EH (cell line): ENCODE measurements around the gene LRRC71.

Experiments used
- DNase-seq: peaks from one replicate; pipeline ENCODE4 v3.0.0-alpha.2; 2015; ENCODE audit warnings: low read depth

LRRC71 gene

DNA sequence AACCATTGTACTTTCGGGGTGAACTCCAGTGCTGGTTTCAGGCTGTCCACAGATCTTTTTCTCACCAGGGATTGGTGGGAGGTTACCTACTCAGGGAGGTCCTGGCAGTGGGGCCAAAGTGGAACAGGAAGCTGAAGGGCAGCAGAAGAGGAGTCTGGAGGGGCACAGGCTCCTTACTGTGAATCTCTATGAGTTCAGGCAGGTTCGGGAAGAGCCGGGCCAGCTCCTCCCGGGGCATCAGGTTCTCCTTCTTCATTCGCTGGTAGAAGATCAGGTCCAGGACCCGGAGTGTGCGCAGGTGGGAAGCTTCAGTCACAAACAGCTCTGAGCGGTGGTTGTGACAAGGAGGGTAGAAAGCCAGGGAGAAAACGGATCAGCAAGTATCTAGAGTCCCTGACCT is 26.7 kb downstream of the LRRC71 start:
- DNase-seq = no peak

DNA sequence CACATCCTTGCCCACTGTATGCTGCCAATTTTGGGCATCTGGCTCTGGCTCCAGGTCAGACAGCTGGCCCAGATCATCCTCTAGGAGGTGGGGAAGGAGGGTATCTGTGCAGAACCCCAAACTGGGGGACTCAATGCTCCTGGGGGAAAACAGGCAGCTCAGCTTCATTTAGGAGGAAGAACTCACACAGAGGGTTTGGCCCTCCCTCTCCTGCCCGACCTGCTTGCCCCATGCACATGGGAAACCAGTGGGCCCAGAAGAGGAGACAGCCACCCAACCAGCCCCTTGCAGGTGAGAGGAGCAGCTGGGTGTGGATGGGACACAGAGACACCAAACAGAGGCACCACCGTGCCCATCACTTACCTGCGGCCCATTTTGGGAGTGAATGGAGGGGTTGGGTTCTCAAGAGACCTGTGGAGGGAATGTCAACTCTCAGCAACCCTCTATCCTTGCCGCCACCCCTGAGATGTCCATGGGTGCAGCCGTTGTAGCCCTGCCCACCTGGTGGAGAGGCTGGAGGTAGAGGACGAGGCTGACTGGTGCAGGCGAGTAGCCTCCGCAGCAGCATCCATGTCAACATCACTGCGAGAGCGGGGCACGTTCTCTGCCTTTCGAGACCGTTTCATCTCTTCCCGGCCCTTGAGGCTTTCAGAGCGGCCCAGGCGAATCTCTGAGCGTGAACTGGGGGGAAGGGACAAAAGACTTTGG is 27.5 kb downstream of the LRRC71 start:
- no peak for DNase-seq

DNA sequence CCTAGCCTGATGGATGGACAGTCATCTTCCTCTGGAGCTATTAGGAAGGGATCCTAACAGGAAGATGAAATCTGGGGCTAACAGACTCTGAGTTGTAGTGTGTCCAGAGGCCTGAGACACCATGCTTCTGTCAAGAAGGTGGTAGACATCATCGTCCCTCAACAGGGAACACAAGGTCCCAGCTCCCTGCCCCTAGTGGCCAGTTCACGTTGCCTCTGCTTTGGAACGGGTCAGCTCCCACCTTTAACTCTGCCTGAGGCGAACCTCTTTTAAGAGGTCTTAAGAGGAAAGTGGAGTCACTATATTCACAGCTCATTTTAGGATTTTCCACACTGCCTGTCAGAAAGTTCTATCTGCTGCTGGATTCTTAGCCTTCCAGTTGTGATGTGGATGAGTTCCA is 28.3 kb downstream of the LRRC71 start:
- no peak for DNase-seq

DNA sequence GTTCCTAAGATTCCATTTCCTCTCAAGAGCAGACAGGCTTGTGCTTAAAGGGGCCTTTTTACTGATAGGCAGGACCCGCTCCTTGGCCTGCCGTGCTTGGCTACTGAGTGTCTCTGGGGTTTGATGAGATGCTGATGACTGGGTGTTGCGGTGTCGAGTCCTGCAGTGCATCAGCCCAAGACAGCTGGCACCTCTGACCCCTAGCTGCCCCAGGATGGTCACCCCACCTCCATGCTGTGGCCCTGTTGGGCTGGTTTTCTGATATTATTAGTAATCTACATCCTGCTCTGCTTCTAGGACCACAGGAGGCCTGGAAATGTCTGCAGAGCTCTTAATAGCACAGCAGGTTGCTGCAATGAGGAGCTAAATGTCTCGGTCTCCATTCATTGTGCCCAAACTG is 28.7 kb downstream of the LRRC71 start:
- DNase-seq = no peak

DNA sequence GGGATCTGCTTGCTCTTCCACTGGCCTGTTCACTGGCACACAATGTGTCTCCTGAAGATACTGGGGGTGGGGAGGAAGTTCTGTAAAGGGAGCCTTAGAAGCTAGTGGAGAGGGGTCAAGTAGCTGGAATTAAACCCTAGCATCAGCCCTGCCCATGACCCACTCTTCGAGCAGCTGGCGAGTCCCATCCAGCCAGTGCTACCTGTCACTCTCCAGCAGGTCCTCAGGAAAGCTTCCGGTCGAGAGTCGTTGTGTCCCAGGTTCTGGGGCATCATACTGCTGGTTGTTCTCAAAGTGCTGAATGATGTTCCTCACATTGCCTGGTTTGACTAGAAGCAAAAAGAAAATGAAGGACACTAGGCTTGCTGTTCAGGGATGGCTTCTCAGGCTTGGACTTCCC is 30.9 kb downstream of the LRRC71 start:
- DNase-seq = no peak

DNA sequence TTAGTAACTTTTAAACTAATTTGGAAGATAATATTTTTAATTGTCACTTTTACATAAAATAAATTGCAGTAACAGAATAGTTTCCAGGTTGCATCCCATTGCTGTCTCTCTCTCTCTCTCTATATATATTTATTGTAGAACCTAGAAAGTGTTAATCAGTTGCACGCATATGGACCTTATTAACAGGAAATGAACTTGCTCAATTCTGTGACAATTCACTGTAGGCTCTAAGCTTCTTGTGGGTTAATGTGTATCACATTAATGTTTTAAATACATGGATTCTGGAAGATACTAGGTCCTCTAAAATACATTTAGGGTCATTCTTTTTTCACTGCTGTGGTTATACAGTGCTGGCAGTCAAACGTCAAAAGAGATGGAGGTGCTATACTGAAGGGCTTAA is 33.1 kb downstream of the LRRC71 start:
- no peak for DNase-seq

DNA sequence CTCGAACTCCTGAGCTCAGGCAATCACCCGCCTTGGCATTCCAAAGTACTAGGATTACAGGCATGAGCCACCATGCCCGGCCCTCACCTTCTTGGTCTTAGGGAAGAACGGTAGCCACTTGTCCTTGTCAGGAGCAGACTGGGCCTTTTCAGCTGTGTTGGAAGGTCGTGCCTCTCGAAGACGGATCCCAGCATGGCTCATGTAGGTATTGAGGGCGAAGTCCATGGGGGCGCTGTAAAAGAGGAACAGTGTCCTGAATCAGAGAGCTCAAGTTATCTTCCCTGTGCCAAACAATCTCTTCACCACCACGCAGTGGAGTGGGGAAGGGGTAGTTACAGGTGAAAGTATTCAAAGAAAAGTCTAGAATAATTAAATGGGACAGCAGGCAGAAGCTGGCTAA is 35.9 kb downstream of the LRRC71 start:
- DNase-seq = no peak

DNA sequence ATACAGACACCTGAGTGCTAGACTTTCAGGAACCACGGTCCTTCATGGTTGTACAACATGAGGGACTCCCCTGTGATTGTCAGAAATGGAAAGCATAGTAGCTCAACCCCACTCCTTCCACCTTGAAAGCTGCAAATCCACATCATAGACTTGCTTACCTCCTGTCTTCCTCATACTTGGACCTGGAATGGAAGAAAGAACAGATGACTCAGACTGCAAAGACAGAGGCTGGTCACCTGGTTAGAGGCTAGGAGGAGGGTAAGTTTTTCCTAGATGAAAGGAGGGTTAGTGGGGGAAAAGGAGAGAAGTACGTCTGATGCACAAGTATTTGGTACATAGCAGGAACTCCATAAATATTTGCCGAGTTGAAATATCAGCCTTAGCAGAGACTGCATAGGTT is 37.2 kb downstream of the LRRC71 start:
- no peak for DNase-seq

DNA sequence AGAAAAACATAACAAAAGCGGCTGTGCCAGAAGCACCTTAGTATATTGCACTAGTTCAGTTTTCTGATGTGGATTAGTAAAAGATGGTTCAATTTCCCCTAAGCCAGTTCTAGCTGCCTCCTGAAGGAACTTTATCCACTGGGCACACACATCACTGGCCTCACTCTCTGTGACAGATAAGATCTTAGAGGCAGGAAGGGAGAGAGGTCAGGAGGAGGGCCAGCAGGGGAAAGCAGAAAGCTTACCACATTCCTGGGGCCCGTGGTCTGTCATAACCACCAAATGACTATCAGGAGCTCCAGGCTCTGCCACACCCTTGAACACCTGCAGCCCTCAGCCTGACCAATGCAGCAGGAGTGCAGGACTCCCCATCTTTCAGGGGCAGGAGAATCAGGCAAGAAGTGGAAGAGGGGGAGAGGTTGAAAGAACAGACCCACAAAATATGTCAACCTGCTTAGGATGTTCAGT is 37.8 kb downstream of the LRRC71 start:
- peak; percentile 49 for DNase-seq

DNA sequence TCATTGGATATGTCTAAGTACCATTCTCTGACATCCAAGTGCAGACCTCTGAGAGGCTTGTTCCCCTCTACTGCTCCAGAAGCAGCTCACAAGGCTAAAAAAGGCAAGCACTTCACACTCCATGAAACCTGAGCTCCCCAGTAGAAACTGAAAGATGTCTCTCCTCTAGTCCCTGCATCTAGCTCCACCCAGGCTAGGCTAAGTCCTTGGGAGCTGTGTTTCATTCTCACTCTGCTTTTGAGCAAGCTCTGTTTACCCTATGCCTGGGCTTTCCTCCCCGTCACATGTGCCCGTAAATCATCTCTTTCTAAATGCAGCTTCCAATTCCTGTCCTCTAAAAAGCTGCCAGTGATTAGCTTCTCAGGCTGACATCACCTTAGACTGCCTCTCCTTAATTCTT is 39.0 kb downstream of the LRRC71 start:
- peak; percentile 71 for DNase-seq

DNA sequence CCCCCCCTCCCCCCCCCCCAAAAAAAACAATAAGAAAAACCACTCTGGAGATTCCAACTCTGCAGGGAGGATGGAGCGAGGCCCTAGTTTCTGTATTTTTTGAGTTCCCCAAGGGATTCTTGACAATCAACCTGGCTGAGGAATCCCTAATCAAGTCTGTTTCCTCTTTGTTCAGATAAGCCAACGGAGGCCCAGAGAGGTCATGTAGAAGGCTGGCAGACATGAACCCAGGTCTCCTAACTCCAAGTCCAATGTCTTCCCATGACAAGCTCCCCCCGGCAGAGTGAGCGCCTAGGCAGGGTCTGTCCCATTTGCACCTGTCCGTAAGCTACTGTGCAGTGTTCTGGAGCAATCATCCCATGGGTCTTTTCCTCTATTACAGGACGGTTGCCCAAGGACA is 39.5 kb downstream of the LRRC71 start:
- DNase-seq = no peak

DNA sequence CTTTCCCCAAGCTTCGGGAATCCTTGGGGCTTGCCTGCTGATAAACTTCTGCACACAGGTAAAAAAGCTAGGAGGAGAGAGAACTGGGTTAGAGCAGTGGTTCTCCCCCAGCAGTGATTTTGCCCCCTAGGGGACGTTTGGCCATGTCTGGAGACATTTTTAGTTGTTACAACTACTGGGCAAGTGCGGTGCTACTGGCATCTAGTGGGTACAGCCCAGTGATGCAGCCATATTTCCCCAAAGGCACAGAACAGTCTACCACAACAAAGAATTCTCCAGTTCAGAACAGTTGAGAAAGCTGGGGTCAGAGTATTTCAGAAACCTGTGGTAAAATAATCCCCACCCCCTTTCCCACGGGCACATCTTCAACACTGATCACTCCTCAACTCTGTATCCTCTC is 41.3 kb downstream of the LRRC71 start:
- DNase-seq = peak; percentile 14

DNA sequence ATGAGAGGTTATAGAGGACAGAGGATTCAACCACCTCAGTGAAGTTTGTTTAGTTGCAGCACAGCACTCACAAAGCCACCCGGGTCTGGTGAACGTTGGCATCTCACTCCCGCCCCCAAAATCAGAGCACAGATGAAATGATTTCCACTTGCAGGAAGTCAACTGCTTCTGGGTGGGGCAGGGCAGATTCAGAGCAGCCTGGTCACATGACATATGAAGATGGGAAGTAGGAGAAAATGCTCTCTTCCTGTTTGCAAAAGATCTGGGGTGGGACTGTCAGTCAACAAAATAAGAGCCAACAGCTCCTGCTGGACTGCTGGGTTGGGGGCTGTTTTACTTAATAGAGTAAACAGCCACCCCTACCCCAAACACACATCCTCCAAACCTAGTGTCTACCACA is 43.2 kb downstream of the LRRC71 start:
- peak; percentile 24 for DNase-seq

DNA sequence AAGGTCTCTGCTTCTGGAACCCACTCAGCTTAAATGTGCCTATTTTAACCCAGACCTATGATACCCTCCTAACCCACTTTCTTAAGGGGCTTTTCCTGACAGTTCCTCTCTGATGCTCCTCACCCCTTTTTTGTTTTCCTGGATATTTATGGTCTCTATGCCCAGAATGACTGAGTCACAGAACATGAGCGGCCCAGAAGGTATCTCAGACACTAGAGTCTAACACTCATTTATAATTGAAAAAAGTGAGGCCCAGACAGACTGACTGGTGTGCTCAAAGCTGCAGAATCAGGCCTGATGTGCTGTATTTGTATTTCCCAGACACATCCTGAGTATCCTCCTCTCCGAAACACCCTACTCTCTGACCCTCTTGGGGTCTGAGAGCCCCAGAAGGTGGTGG is 44.0 kb downstream of the LRRC71 start:
- DNase-seq = peak; percentile 44

DNA sequence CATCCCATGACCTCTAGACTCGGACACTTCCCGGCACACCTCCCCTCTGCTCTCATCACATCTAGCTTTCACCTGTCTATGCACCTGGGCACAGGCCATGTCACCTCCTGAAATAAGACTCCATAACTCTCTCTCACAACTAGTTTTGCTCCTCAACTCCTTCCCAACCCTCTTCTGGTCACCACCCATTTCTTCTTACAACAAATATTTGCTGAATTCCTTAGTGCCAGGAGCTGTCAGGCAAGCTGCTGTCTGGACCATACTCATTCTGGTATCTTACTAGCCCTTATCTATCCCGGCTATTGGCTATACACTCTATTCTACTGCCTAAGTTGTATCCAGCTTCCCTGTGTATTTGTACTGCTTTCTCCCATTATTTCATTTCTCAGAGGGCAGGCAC is 49.1 kb downstream of the LRRC71 start:
- no peak for DNase-seq

DNA sequence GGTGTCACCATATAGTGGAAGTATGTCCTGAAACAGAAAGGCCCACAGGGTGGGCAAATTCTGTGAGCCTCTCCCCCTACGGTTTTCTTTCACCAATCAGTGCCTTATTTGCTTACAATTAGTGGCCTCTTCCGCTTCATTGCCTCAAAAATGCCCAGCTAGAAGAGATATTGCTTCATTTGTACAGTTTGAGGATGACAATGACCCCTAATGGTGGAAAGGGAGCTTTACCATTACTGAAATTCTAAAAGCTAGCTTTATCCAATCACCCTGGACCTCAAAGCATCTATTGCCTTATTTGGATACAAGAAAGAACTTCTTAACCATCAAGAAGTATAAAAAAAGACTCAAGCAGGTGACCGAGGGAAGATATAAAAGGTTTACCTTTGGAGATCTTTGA is 49.6 kb downstream of the LRRC71 start:
- DNase-seq = peak; percentile 22

DNA sequence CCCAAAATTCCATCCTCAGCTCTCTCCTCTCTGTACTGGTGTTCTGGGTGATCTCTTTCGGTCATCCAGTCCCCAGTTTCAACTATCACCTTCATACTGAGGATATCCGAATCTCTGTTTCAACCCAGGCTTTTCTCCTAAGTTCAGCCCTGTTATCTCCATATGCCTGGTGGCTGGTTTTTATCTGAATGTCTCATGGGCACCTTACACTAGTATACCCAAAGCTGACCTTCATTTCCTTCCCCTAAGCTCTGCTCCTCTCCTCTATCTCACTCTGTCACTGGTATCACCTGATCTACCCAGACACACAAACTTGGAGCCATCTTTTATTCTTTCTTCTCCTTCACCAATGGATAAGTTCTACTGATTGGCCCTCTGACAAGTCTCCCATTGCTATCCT is 53.0 kb downstream of the LRRC71 start:
- DNase-seq = no peak

DNA sequence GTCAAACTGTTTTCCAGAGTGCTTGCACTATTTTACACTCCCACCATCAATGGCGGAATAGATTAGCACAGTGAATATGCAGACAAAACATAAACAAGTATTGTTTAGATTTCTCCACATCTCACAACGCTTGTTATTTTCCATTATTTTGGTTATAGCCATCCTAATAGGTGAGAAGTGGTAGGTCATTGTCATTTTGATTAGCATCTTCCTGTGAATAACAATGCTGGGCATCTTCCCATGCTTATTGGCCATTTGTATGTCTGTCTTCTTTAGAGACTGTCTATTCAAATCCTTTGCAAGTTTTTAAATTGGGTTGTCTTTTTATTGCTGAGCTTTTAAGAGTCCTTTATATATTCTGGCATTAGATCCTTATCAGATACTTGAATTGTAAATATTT is 54.7 kb downstream of the LRRC71 start:
- DNase-seq = no peak

DNA sequence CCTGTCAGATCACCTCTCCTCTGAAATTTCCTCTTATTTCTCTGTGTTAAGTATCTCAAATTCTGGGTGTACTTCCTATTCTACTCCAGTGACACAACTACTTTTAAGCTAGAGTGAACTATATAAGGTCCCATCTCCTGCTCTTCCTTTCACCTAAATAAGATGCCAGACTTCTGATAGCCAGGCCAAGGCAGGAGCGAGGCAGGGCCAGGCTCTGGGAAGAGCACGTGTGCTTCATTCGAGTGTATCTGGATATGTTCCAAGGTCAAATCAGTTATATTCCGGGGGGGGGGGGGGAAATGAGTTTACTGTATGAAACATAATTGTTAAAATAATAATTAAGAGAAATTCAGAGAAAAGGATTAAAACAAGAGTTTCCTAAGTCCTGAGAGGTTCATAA is 60.1 kb downstream of the LRRC71 start:
- no peak for DNase-seq
